ENCODE data around the gene TAS2R1. TPM values are rescaled to one million over a fixed set of nuclear protein-coding genes. Genes with fewer than 3 reads are reported as not detected.

The TAS2R1 gene
- total RNA-seq, 1 experiment from 2014 or later: not detected

DNA sequence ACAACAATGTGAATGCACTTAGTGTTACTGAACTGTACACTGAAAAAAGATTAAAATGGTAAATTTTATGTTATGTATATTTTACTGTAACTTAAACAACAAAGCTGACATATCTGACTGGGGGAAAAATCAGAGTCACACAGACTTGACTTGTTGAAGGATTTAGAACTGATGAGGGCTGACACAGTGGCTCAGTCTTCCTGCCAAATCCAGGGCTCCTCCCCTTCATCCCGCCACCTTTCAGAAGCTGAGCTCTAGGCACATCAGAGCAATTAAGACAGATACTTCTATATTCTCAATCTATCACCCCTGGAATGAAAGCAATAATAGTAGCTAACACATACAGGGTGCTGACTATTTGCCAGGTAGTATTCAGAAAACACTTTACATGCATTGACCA, 27.7 kb upstream of the TAS2R1 start:
- DNase-seq (ENCODE audit: low read depth, low spot score) (no peak), ATAC-seq (no peak)
- ChIA-PET RAD21 (ENCODE audit: low non-redundant PET in 1 of 2, low total read pairs in 2 of 2, uncharacterized antibody in 2 of 2, unreplicated experiment in 2 of 2) (no interaction called here), POLR2A (no interaction called here), CTCF (no interaction called here)
- Histone ChIP-seq H3K4me1 (ENCODE audit: control insufficient read depth in 1 of 2, insufficient read depth in 2 of 2, low read length in 2 of 2) (no peaks in the 10 kb centered on the region), H4K20me1 (ENCODE audit: insufficient read depth) (no peaks in the 10 kb centered on the region), H2AFZ (ENCODE audit: low read depth, low read length, poor library complexity, severe bottlenecking) (no peak overlapping the region), H3K9me2 (ENCODE audit: insufficient read depth) (no peaks in the 10 kb centered on the region), H3K9ac (ENCODE audit: low read length) (no peak overlapping the region), H3K79me2 (ENCODE audit: insufficient read depth, low read length) (no peaks in the 10 kb centered on the region), H3K9me3 (ENCODE audit: control insufficient read depth in 1 of 2, insufficient read depth in 1 of 2, low read depth in 1 of 2, low read length in 2 of 2) (peaks cover 0 to 4% of the 10 kb centered on the region in 2 experiments; a peak in 1 of 4 replicates), H3K27ac (ENCODE audit: low read depth, low read length) (no peak overlapping the region), H3K27me3 (ENCODE audit: insufficient read depth, low read length) (no peaks in the 10 kb centered on the region), H3K36me3 (ENCODE audit: control insufficient read depth in 1 of 2, insufficient read depth in 2 of 2, low read length in 2 of 2) (no peaks in the 10 kb centered on the region), H3K4me2 (ENCODE audit: low read length) (no peak overlapping the region), H3K4me3 (replicated peaks in 1 of 2; ENCODE audit: low read depth in 1 of 2, low read length in 2 of 2) (no peak overlapping the region)
- intact Hi-C loops (cut with micrococcal nuclease): no loop called here
- TF ChIP-seq YY1 (IDR thresholded peaks at IDR 0.05; ENCODE audit: extremely low read depth, insufficient replicate concordance, low read depth, low read length) (no peak), ZFX (IDR thresholded peaks at IDR 0.05) (no peak), CBX3 (IDR thresholded peaks at IDR 0.05; ENCODE audit: low read depth) (no peak), SIN3A (IDR thresholded peaks at IDR 0.05; ENCODE audit: low read depth) (no peak), EGR1 (IDR thresholded peaks at IDR 0.05; ENCODE audit: low read depth) (no peak), POLR2A (IDR thresholded peaks at IDR 0.05; ENCODE audit: borderline replicate concordance, extremely low read depth, insufficient read depth, insufficient read length) (no peak), SRF (IDR thresholded peaks at IDR 0.05; ENCODE audit: low read depth) (no peak), CTCF (IDR thresholded peaks at IDR 0.05 in 2 of 3, conservative IDR thresholded peaks at IDR 0.05 in 1 of 3; ENCODE audit: borderline replicate concordance in 1 of 3, insufficient read depth in 1 of 3, low read depth in 2 of 3, low read length in 2 of 3) (no peak), JUND (IDR thresholded peaks at IDR 0.05) (no peak), TCF7L2 (IDR thresholded peaks at IDR 0.05; ENCODE audit: borderline replicate concordance, extremely low read depth, insufficient read depth, insufficient read length) (no peak), POLR2AphosphoS5 (IDR thresholded peaks at IDR 0.05; ENCODE audit: low read depth, low read length) (no peak), ZNF274 (IDR thresholded peaks at IDR 0.05; ENCODE audit: low read depth, low read length) (no peak)
- TF ChIP-seq, protein P1, sequence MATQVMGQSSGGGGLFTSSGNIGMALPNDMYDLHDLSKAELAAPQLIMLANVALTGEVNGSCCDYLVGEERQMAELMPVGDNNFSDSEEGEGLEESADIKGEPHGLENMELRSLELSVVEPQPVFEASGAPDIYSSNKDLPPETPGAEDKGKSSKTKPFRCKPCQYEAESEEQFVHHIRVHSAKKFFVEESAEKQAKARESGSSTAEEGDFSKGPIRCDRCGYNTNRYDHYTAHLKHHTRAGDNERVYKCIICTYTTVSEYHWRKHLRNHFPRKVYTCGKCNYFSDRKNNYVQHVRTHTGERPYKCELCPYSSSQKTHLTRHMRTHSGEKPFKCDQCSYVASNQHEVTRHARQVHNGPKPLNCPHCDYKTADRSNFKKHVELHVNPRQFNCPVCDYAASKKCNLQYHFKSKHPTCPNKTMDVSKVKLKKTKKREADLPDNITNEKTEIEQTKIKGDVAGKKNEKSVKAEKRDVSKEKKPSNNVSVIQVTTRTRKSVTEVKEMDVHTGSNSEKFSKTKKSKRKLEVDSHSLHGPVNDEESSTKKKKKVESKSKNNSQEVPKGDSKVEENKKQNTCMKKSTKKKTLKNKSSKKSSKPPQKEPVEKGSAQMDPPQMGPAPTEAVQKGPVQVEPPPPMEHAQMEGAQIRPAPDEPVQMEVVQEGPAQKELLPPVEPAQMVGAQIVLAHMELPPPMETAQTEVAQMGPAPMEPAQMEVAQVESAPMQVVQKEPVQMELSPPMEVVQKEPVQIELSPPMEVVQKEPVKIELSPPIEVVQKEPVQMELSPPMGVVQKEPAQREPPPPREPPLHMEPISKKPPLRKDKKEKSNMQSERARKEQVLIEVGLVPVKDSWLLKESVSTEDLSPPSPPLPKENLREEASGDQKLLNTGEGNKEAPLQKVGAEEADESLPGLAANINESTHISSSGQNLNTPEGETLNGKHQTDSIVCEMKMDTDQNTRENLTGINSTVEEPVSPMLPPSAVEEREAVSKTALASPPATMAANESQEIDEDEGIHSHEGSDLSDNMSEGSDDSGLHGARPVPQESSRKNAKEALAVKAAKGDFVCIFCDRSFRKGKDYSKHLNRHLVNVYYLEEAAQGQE (IDR thresholded peaks at IDR 0.05; ENCODE audit: low read depth): no peak
- BruUV-seq (replicated peaks): no TSS peak

All from HCT116 (cell line).